HCT116 (cell line): ENCODE data around the gene DENND1A. TPM values are rescaled to one million over a fixed set of nuclear protein-coding genes. Genes with fewer than 3 reads are reported as not detected.

ENCODE experiments used
- ATAC-seq: fragments of 200-7000 bp; cut with Tn5 transposase; 2 replicates; pipeline ENCODE4 v1.9.1; 2020; ENCODE audit warnings: mild to moderate bottlenecking, moderate library complexity
- BruUV-seq: library from RNA; stranded (reverse); fragments of 400-500 nt; replicated peaks from 2 replicates; lab custom pipeline; 2021; lab: Mats Ljungman, UMichigan
- CTCF ChIA-PET: fragments of 300-600 bp; sonication (Branson Sonifier 250); formaldehyde crosslinking; loops from one replicate; lab custom pipeline; 2021; ENCODE audit warnings: antibody characterized with exemption; lab: Charles Lee
- POLR2A ChIA-PET: fragments of 300-600, 350-600 bp; sonication (Branson Sonifier 250); formaldehyde crosslinking; loops from one replicate; lab custom pipeline; 2021; ENCODE audit warnings: antibody characterized with exemption; lab: Charles Lee
- RAD21 ChIA-PET, 2 experiments: fragments of 300-600 bp; sonication (Branson Sonifier 250); formaldehyde crosslinking; loops; one replicate each; lab custom pipeline; 2023; ENCODE audit warnings: low total read pairs in 2 of 2; ENCODE audit not compliant: uncharacterized antibody in 2 of 2, unreplicated experiment in 2 of 2, low non-redundant PET in 1 of 2; lab: Charles Lee
- DNase-seq: peaks from one replicate; pipeline ENCODE4 v3.0.0-alpha.2; 2010; ENCODE audit warnings: low read depth, low spot score
- H2AFZ ChIP-seq: fragments of 200-600 bp; shearing (Covaris generic), sonication (generic); 2 replicates; pipeline ENCODE4 v1.6.1; 2017; ENCODE audit warnings: low read depth, mixed run types, mixed read lengths, antibody characterized with exemption, low read length; ENCODE audit not compliant: poor library complexity, severe bottlenecking
- H3K27ac ChIP-seq: 2 replicates; pipeline ENCODE4 v1.5.1; 2012; ENCODE audit warnings: low read depth, low read length
- H3K27me3 ChIP-seq: fragments of 200-600 bp; sonication (generic); 2 replicates; pipeline ENCODE4 v1.6.1; 2016; ENCODE audit warnings: mixed run types, low read length, mixed read lengths; ENCODE audit not compliant: insufficient read depth
- H3K36me3 ChIP-seq, 2 experiments: fragments of 200-500 bp in 1 of 2; fragments of 200-600 bp in 1 of 2; sonication (Bioruptor generic) in 1 of 2; sonication (generic) in 1 of 2; 2 replicates each; pipeline versions ENCODE4 v1.5.1 to v1.6.1; 2014 to 2016; ENCODE audit warnings: low read length in 2 of 2, inconsistent platforms in 1 of 2, mixed read lengths in 1 of 2, mixed run types in 1 of 2; ENCODE audit not compliant: insufficient read depth in 2 of 2, control insufficient read depth in 1 of 2
- H3K4me1 ChIP-seq, 2 experiments: fragments of 200-600 bp in 1 of 2; sonication (generic) in 1 of 2; 2 replicates each; pipeline versions ENCODE4 v1.5.1 to v1.6.1; 2012 to 2017; ENCODE audit warnings: low read length in 2 of 2, inconsistent platforms in 1 of 2, mild to moderate bottlenecking in 1 of 2, mixed read lengths in 1 of 2, mixed run types in 1 of 2, moderate library complexity in 1 of 2; ENCODE audit not compliant: insufficient read depth in 2 of 2, control insufficient read depth in 1 of 2
- H3K4me2 ChIP-seq: fragments of 200-600 bp; sonication (generic); 2 replicates; pipeline ENCODE4 v1.6.1; 2017; ENCODE audit warnings: mixed run types, low read length, mixed read lengths
- H3K4me3 ChIP-seq, 2 experiments: fragments of 200-600 bp in 1 of 2; sonication (generic) in 1 of 2; replicated peaks in 1 of 2; 2 replicates each; pipeline ENCODE4 v1.5.1; 2011 to 2016; ENCODE audit warnings: low read length in 2 of 2, control low read depth in 1 of 2, low read depth in 1 of 2, mild to moderate bottlenecking in 1 of 2, mixed read lengths in 1 of 2, mixed run types in 1 of 2
- H3K79me2 ChIP-seq: fragments of 200-600 bp; sonication (generic); 2 replicates; pipeline ENCODE4 v1.6.1; 2017; ENCODE audit warnings: mild to moderate bottlenecking, mixed run types, low read length, moderate library complexity, mixed read lengths; ENCODE audit not compliant: insufficient read depth
- H3K9ac ChIP-seq: fragments of 200-600 bp; sonication (generic); 2 replicates; pipeline ENCODE4 v1.6.1; 2016; ENCODE audit warnings: low read length, mixed read lengths
- H3K9me2 ChIP-seq: fragments of 200-600 bp; sonication (generic), shearing (Covaris generic); 2 replicates; pipeline ENCODE4 v1.6.1; 2017; ENCODE audit warnings: mixed run types, mild to moderate bottlenecking, moderate library complexity; ENCODE audit not compliant: insufficient read depth
- H3K9me3 ChIP-seq, 2 experiments: fragments of 200-500 bp in 1 of 2; fragments of 200-600 bp in 1 of 2; sonication (Bioruptor generic) in 1 of 2; sonication (generic) in 1 of 2; 2 replicates each; pipeline ENCODE4 v1.6.1; 2014 to 2017; ENCODE audit warnings: low read length in 2 of 2, mixed read lengths in 2 of 2, inconsistent platforms in 1 of 2, low read depth in 1 of 2, mild to moderate bottlenecking in 1 of 2, mixed run types in 1 of 2, moderate library complexity in 1 of 2; ENCODE audit not compliant: control insufficient read depth in 1 of 2, insufficient read depth in 1 of 2
- H4K20me1 ChIP-seq: fragments of 200-600 bp; sonication (generic), shearing (Covaris generic); 2 replicates; pipeline ENCODE4 v1.6.1; 2017; ENCODE audit warnings: mixed run types, mild to moderate bottlenecking, moderate library complexity; ENCODE audit not compliant: insufficient read depth
- EGR1 ChIP-seq: IDR thresholded peaks from 2 replicates; pipeline ENCODE4 v1.6.1; 2012; ENCODE audit warnings: low read depth
- ELF1 ChIP-seq: IDR thresholded peaks from 2 replicates; pipeline ENCODE4 v1.6.1; 2012; ENCODE audit warnings: low read depth, borderline replicate concordance
- EZH2phosphoT487 ChIP-seq: fragments of 200-600 bp; IDR thresholded peaks from 2 replicates; pipeline ENCODE4 v1.6.1; 2018; ENCODE audit warnings: antibody characterized with exemption, borderline replicate concordance
- JUND ChIP-seq: IDR thresholded peaks from 2 replicates; pipeline ENCODE4 v1.6.1; 2012
- SIN3A ChIP-seq: IDR thresholded peaks from 2 replicates; pipeline ENCODE4 v1.6.1; 2012; ENCODE audit warnings: low read depth
- intact Hi-C: fragments of 100-400 bp; cut with micrococcal nuclease; formaldehyde crosslinking; loops from 2 replicates; pipeline ENCODE4 v1.10.0; 2022
- total RNA-seq: library from RNA; stranded (reverse); gene quantifications from one replicate; pipeline ENCODE4 v1.2.1, GENCODE V29; 2021; ENCODE audit not compliant: unreplicated experiment
- TF ChIP-seq, protein P1 (sequence below): IDR thresholded peaks from 2 replicates; pipeline ENCODE4 v1.6.1; 2012; ENCODE audit warnings: low read depth
- TF ChIP-seq, protein P2 (sequence below): IDR thresholded peaks from 2 replicates; pipeline ENCODE4 v1.6.1; 2011; ENCODE audit warnings: mild to moderate bottlenecking, low read length, moderate library complexity; ENCODE audit not compliant: insufficient replicate concordance; ENCODE audit errors: extremely low read depth

Gene DENND1A
- total RNA-seq, 1 experiment from 2014 or later: 33.0 TPM

DNA sequence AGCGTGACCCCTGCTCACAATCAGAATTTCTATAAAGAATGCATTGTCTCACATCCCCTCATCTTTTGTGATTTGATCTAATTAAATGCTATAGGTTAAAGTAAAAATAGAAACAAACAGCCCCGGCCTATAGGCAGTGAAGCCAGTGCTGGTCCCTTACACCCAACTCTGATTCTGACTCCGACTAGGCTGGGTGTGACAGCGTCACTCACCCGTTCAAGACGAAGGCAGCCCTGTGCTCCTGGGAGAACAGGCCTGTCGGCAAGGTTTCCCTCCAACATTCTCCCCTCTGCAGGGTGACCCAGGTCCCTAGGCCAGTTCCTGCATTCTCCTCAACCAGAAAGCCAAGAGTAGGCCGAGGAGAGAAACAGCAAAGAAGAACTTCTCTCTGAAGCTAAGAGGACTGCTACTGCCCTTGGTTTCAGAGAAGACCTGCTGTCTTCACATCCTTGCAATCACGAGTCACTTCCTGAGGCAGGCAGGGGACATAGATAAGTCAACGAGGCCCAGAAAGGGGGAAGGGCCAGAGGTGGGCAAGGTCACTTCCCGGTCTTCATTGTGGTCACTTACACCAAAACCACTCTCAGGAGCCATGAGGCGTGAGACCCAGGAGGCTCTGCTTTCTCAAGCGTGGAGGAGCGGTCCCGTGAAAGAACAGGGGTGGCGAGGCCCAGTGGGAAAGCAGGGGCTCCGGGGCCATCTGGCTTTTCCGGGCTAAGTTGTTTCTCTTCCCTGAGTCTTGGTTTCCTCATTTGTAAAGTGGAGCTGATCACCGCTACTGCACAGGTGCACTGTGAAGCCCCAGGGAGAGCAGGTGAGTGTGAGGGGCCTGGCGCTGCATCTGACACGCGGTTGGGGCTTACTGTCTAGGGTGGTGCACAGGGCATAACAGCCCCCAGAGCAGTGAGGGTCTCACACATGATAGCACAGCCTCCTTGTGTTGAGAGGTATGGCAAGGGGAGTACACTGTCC lies 373.2 kb downstream of the DENND1A start:
- ChIA-PET POLR2A (no interaction called here), RAD21 (no interaction called here), CTCF (no interaction called here)
- no peaks in the 10 kb centered on the region for H3K27me3 ChIP-seq
- H3K4me1 ChIP-seq: peaks cover 0 to 5% of the 10 kb centered on the region in 2 experiments; a peak in 1 of 4 replicates
- BruUV-seq: no TSS peak
- no peak overlapping the region for H2AFZ ChIP-seq
- DNase-seq (no peak), ATAC-seq (no peak)
- no peak for TF ChIP-seq JUND
- no peak overlapping the region for H3K27ac ChIP-seq
- H3K9me3 ChIP-seq: no peaks in the 10 kb centered on the region
- no peaks in the 10 kb centered on the region for H4K20me1 ChIP-seq
- H3K4me3 ChIP-seq: no peak overlapping the region
- H3K79me2 ChIP-seq: no peaks in the 10 kb centered on the region
- H3K36me3 ChIP-seq: no peaks in the 10 kb centered on the region
- intact Hi-C loops: no loop called here
- H3K9me2 ChIP-seq: no peaks in the 10 kb centered on the region
- no peak overlapping the region for H3K4me2 ChIP-seq
- H3K9ac ChIP-seq: no peak overlapping the region

DNA sequence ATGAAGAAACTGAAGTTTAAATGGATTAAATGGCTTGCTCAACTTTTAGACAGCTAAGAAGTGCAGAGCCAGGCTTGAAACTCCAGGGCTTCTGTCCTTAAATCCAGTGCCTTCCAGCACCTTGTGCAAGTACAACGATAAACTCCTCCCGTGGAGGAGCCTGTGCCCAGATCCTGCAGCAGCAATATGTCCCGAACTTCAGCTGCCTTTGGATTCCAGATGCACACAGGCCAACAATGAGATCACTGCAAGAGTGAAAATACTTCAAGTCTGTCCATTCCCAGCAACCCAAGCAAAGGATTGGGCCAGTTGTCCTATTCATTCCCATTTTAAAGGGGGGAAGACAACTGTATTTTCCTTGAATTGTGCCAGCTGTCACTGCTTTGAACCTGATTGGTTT lies 374.3 kb downstream of the DENND1A start:
- Histone ChIP-seq H3K9me3 (no peaks in the 10 kb centered on the region), H3K36me3 (no peaks in the 10 kb centered on the region), H2AFZ (no peak overlapping the region), H3K79me2 (no peaks in the 10 kb centered on the region), H3K27me3 (no peaks in the 10 kb centered on the region), H3K4me3 (no peak overlapping the region), H3K27ac (no peak overlapping the region), H3K9ac (no peak overlapping the region), H3K4me2 (no peak overlapping the region), H3K4me1 (peaks cover 0 to 5% of the 10 kb centered on the region in 2 experiments; a peak in 1 of 4 replicates), H4K20me1 (no peaks in the 10 kb centered on the region), H3K9me2 (no peaks in the 10 kb centered on the region)
- intact Hi-C loops: no loop called here
- ChIA-PET RAD21 (no interaction called here), POLR2A (no interaction called here), CTCF (no interaction called here)
- no peak for TF ChIP-seq EZH2phosphoT487
- TF ChIP-seq, protein P1, sequence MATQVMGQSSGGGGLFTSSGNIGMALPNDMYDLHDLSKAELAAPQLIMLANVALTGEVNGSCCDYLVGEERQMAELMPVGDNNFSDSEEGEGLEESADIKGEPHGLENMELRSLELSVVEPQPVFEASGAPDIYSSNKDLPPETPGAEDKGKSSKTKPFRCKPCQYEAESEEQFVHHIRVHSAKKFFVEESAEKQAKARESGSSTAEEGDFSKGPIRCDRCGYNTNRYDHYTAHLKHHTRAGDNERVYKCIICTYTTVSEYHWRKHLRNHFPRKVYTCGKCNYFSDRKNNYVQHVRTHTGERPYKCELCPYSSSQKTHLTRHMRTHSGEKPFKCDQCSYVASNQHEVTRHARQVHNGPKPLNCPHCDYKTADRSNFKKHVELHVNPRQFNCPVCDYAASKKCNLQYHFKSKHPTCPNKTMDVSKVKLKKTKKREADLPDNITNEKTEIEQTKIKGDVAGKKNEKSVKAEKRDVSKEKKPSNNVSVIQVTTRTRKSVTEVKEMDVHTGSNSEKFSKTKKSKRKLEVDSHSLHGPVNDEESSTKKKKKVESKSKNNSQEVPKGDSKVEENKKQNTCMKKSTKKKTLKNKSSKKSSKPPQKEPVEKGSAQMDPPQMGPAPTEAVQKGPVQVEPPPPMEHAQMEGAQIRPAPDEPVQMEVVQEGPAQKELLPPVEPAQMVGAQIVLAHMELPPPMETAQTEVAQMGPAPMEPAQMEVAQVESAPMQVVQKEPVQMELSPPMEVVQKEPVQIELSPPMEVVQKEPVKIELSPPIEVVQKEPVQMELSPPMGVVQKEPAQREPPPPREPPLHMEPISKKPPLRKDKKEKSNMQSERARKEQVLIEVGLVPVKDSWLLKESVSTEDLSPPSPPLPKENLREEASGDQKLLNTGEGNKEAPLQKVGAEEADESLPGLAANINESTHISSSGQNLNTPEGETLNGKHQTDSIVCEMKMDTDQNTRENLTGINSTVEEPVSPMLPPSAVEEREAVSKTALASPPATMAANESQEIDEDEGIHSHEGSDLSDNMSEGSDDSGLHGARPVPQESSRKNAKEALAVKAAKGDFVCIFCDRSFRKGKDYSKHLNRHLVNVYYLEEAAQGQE: no peak
- TF ChIP-seq, protein P2, sequence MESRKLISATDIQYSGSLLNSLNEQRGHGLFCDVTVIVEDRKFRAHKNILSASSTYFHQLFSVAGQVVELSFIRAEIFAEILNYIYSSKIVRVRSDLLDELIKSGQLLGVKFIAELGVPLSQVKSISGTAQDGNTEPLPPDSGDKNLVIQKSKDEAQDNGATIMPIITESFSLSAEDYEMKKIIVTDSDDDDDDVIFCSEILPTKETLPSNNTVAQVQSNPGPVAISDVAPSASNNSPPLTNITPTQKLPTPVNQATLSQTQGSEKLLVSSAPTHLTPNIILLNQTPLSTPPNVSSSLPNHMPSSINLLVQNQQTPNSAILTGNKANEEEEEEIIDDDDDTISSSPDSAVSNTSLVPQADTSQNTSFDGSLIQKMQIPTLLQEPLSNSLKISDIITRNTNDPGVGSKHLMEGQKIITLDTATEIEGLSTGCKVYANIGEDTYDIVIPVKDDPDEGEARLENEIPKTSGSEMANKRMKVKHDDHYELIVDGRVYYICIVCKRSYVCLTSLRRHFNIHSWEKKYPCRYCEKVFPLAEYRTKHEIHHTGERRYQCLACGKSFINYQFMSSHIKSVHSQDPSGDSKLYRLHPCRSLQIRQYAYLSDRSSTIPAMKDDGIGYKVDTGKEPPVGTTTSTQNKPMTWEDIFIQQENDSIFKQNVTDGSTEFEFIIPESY: no peak
- TF ChIP-seq ELF1: no peak
- TF ChIP-seq SIN3A: no peak
- no peak for TF ChIP-seq EGR1
- no peak for DNase-seq
- no TSS peak for BruUV-seq
- no peak for ATAC-seq
